ENCODE results near the gene UBE2D3.
"Not testable (repeated sequence)": the region's sequence is repeated elsewhere in the genome, so short reads cannot be mapped to it uniquely, and the experiment has no call there.

Gene UBE2D3

DNA sequence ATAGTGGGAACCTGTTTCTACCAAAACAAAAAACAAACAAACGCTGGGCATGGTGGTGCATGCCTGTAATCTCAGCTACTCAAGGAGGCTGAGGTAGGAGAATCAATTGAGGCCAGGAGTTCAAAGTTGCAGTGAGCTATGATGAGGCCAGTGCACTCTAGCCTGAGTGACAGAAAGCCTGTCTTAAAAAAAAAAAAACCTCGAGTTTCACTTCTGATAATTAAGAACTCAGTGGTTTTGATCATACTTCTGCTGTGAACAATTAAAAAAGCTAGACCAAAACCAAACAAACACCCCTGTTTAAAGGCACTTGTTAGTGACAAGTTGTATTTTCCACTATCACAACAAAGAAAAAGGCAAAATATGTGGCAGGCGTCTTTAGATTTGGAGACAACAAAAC is 15.0 kb upstream of the UBE2D3 start:
- intact Hi-C loops (cut with DNase I), result no loop called here
- no peak for DNase-seq

DNA sequence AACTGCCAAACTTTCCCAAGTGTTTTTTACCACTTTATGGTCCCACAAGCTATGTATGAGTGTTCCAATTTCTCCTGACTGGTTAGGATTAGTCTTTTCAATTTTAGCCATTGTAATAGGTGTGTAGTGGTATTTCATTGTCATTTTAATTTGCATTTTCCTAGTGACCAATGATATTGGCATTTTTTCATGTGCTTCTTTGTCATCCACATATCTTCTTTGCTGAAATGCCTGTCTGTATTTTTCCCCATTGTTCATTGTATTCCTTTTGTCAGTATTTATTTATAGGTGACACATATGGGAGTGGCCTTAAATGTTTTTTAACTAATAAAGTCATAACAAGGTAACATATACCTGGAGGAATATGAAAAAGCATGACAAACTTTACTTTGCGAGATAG is 9.2 kb upstream of the UBE2D3 start:
- no peak for DNase-seq
- intact Hi-C loops (cut with DNase I), result no loop called here

DNA sequence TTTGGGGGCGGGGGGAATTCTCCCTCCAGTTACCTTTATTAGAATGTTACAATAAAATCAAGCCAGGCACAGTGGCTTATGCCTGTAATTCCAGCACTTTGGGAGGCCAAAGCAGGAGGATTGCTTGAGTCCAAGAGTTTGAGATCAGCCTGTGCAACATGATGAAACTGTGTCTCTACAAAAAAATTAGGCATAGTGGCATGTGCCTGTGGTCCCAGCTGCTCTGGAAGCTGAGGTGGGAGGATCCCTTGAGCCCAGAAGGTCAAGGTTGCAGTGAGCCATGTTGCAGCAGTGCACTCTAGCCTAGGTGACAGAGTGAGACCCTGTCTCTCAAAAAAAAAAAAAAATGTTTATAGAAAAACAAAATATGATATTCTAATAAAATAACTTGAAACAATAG is 5.3 kb upstream of the UBE2D3 start:
- no peak for DNase-seq
- intact Hi-C loops (cut with DNase I), result no loop called here

DNA sequence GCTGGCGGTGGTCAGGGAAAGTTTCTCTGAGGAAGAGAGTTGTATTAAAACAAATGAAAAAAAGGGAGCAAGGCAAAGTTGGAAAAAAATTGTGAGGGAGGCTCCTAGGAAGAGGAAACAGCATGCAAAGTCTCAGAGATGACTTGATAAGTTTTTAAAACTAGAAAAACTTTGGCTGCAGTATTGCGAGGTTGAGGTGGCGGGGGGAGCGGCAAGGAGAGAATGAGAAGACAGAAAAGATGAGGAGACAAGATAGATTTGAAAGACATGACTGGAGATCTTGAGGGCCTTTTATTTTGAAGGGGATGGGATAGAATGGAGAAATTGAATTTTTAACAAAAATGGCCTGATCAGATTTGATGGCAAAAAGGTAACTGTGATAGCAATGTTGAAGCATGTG is 4.8 kb upstream of the UBE2D3 start:
- intact Hi-C loops (cut with DNase I), result no loop called here
- no peak for DNase-seq

DNA sequence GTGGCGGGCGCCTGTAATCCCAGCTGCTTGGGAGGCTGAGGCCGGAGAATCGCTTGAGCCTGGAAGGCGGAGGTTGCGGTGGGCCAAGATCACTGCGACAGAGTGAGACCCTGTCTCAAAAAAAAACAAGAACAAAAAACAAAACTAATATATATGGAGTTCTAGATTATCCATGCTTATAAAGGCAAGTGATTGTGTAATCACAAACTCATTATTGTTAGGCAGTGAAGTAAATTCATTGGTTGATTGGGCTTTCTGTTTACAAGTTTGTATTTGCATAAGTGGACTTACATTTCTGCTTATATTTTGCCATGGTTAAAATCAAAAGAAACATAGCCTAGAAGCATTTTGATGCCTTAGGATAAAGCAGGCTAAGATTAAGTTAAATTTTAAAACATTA is 2.5 kb upstream of the UBE2D3 start:
- intact Hi-C loops (cut with DNase I), result loop anchor here (5.0 kb wide), 1 partner anchor 328 kb away; the partner anchor contains the start of gene NFKB1
- no peak for DNase-seq

DNA sequence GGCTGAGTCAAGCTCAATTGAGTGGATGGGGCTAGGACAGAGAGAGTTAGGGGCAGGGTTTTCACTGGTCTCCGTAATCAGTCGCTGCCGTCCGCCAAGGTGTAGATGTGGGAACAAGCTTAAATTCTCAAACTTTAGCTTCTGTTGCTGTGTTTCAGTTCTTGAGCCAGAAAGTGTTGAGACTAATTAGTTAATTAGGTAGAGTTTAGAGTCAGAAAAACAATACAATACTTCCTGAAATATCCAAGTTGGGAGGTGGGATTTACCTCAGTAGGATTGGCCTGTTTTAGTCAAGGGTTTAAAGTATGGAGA is 1.1 kb upstream of the UBE2D3 start:
- no peak for DNase-seq
- intact Hi-C loops (cut with DNase I), result loop anchor here (5.0 kb wide), 1 partner anchor 326 kb away; the partner anchor contains the start of gene NFKB1

DNA sequence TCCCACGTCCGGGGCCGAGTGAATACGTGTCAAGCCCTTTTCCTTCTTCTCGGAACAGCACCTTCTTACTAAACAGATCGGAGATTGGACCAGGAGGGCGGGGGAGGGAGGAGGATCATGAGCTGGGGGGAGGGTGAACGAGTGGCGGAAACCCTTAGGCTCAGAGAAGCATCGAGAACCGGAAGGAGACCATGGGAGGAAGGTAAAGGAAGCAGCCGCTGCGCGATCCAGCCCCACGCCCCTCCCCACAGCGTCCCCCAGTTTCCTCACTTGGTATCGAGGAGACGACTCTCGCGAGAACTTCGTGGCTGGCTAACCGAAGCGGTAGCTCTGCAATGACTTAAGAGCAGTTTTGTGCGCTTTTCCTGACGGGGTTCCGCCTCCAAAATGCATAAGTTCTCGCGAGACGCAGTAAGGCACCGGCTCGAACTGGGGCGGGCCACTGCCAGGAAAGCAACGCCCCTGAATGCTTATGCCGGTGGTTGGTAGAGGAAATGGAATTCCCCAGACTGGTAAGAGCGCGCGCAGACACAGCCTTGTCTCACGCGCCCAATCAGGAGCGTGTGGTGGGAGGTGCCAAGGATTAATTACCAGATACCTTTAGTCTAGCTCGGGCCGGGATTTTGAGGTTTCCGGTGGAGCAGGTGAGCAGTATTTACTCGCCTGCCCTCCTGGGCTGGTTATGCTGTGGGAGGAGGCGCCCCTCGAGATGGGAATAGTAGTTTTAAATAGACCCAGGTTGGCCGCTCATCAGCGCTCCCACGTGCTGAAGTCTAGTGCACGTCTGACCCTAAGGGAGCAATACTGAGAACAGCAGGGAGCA is 534 bp upstream of the UBE2D3 start:
- DNase-seq, result peak; percentile 85 to 100 (median 97)
- intact Hi-C loops (cut with DNase I), result loop anchor here (2.0 to 5.0 kb wide), 3 partner anchors 41 to 326 kb away; partner anchors contain the start of genes CISD2, MANBA and NFKB1

DNA sequence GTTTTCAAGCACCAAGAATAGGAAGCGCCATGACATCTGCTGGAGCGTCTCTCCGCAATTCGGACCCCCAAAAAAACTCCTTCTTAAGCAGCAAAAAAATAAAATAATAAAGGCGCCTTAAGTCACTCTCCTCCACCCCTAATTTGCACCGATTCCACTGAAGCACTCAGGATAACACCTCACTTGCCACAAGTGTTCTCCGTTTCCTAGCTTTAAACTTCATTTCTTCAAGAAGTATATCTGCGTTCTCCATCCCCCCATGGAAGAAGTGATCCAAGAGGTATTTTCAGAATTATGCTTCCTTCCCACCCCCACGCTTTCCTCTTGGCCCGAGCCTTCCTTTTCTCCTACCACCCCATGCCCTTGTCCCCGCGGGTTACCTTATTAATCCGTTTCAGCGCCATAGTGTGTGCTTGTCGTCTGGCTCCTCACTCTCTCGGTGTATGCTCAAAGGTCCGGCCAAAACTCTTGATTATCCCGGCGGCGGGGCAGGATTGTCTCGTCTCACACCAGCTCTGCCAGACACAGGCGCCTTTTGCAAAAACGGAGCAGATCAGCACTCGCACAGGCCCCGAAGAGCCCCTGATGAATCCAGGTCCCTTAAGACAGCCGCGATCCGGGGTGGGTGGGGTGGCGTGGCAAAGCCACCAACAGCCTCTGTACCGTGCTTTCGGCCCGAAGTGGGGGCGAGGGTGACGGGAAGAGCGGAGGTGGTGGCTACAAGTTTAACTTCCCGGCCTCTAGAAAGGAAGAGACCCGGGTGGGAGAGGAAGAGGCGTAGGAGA is 1.1 kb downstream of the UBE2D3 start:
- DNase-seq, result peak in 2 of 42 donors; percentile 2 to 3
- intact Hi-C loops (cut with DNase I), result loop anchor here (2.0 to 5.0 kb wide), 3 partner anchors 43 to 324 kb away; partner anchors contain the start of genes CISD2, MANBA and NFKB1

DNA sequence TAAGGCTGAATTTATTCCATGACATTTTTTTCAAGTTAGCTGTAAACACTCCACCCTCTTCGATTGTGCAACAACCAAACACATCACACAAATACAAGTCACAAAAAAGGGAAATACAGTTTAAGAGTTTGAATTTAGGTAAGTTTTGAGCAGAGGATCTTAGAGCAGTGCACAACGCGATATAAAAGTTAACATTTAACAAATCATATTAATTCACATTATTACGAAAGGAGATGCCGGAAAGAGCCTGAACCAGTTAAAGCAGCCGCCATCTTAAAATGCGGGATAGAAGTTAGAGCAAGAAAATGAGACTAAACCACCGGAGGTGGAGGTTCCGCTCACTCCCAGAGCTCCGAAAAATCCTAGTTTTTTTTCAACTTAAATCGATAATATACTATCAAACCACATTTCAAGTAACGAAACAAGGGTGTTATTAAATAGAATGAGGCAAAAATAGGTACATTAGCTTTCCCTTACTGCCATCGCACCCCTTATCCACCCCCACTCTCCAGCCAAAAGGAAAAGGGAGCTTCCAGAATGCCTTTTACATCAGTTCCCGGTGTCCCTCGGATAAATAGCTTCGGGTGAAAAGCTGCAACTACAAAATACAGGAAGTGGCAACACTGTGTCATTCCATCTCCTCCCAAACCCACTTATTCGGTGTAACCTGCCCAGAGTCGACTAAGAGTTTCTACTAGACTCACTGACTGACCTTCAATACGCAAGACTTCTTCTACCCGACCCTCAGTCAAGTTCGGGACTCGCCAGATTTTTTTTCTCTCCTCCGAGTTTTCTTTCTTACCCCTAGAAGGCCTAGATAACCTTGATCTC is 1.9 kb downstream of the UBE2D3 start:
- intact Hi-C loops (cut with DNase I), result loop anchor here (2.0 to 5.0 kb wide), 3 partner anchors 43 to 323 kb away; partner anchors contain the start of genes CISD2, MANBA and NFKB1
- peak in 31 of 42 donors; percentile 4 to 63 (median 38) for DNase-seq

DNA sequence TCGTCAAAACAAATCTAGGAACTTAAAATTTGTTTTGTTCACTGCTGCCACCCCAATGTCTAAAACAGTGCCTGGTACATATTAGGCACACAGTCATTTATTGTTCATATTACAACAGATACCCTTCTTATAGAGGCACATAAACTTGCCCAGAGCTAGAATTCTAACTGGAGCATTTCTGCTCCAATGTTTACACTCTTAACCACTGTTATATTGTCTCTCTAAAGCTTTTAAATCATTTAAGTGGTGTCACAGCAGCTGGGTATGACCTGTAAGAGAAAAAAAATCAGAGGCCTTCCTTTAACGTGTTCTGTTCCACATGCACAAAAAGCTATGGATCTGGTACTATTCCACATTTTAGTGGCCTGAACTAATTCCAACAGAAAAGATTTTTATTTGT is 3.0 kb downstream of the UBE2D3 start:
- intact Hi-C loops (cut with DNase I), result no loop called here
- no peak for DNase-seq

DNA sequence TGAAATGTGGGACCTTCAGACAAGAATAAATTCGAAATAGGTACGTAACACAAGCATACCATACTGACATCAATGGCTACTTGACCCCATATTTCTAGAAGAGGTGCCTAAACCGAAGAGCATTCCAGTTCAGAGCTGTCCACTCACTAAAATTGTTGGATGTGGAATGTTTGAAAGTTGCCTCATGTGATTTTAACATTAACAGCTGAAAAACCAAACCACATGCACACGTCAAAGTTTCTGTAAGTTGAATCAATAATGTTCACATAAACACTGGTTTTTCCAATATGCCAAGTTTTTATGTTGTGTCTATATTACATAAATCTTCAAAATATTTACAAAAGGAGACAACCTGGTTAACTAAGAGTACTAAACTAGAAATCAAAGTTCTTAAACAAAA is 3.5 kb downstream of the UBE2D3 start:
- intact Hi-C loops (cut with DNase I), result no loop called here
- no peak for DNase-seq

DNA sequence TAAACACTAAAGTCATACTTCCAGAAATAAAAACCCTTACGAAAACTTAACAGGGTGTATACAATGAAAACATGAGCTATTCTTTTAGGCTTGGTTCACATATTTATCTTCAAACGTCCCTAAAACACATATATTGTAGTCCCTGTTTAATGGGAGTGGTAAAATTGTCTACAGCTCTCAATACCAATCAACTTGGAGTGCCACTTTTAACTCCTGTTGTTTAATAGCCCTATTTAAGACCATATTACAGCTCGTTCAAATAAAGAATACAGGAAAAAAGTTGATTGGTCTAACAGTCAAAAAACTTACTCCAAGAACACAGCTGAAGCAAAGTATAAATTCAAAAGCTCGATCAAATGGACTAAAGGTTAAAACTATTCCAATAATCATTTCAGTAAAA is 3.9 kb downstream of the UBE2D3 start:
- intact Hi-C loops (cut with DNase I), result no loop called here
- no peak for DNase-seq

DNA sequence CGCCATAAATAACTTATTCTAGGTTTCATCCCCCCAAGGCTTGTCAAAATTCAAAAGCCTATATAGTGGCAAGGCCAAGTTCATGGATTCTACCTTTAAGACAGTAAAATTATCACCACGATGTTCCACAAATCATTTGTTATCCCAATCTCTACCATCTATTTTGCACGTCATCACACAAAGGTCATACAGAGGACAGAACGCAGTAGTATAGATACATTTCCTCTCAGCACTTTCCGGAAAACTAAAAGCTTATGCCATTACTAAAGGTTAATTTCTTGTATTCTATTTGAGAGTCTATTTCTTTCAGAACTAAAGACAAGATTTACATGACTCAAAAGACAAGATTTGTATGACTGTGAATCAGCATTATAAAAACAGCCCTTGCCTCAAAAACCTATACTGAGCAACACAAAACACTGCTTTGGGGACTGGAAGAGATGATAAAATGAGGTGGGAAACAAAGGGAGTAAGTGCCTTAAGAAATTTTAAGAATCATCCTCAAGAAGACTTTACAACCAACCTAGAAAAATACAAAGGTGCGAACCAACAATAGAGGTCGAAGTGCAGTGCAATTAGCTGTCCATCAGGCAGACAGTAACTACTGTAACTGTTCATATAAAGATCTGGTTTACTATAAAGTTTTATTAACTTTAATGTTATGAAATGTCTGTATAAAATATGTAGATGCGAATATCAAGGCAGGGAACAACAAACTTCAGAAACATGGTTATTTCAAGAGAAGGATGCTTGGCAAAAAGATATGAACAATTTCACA is 7.6 kb downstream of the UBE2D3 start:
- intact Hi-C loops (cut with DNase I), result no loop called here
- DNase-seq, result no peak

DNA sequence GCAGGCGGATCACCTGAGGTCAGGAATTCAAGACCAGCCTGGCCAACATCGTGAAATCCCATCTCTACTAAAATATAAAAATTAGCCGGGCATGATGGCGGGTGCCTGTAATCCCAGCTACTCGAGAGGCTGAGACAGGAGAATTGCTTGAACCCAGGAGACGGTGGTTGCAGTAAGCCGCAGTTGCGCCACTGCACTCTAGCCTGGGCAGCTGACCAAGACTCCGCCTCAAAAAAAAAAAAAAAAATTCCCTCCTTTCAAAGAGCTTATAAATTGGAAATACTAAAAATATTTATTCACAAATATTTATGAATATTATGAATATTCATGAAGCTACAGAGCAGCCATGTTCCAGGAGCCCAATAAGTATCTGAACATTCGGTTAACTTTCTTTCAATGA is 8.3 kb downstream of the UBE2D3 start:
- DNase-seq; intact Hi-C loops (cut with DNase I): not testable (repeated sequence)

DNA sequence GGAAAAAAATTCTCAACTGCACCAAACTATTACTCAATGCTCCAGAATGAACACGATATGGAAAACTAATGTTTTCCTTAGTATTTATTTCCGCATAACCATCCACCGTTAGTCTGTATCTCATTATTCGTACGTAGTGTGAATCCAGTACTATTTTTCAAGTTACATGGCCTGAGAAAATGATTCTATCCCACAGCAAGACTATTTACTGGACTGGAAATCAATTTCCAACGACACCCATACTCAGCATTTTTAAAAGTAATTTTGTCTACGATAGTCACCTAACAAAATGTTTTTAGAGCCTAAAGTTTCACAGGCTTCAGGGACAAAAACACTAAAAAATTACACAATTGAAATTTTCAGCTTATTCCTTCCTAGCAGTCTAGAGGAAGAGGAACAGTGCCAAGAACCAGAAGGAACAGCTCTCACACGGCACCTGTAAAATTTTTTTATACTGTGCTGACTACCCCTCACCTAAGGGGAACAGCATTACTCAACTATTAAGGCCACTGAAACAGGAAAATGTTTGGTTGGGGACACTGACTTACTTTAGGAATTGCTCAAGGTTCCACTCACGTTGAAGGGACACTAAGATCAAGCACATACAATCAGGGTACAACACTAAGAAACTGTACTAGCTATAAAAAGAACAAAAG is 9.6 kb downstream of the UBE2D3 start:
- no peak for DNase-seq
- intact Hi-C loops (cut with DNase I), result no loop called here

DNA sequence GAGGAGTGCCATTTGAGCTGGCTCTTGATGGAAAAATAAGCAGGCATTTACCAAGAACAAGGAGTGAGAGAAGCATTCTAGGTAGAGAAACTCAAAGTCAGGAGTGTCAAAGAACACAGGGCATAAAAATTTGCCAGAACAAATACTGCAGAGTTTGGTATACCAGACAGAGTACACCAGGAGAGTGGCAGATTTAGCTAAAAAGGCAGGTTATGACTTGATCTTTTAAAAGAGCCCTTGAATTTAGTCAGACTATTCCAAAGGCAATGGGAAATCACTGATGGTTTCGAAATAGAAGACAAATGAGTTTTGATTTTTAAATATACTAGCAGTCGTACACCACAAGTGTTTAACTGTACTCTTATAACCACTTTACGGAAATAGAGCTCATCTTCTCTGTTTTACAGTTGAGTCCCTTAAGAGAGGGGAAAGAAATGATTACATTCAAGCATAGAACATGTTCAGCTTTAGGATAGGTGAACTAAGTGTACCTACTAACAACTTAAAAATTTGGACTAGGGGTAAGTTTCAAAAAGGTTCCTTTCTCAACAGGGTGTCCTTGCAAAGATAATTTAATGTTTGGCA is 10.2 kb downstream of the UBE2D3 start:
- intact Hi-C loops (cut with DNase I), result no loop called here

DNA sequence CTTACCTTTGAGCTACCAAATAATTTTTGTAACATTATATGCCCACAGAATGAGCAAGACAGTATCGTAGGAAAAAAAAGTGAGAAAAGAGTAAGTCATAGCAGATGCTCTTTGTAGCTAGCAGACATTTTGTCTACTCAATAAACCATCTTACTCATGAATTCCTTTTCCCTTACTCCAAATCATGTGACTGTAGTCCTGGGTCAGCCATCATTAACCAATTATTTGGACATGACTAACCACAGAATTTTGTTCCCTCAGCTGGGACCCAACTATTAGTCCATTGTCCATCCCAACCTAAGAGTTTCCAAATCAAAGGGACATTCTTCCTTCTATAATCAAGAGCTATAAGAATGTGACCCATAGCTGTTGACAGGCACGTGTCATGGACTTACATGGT is 11.4 kb downstream of the UBE2D3 start:
- intact Hi-C loops (cut with DNase I), result no loop called here
- DNase-seq, result no peak

More for the DNA sequence above, 10.2 kb downstream of the UBE2D3 start:
- DNase-seq, result no peak

DNA sequence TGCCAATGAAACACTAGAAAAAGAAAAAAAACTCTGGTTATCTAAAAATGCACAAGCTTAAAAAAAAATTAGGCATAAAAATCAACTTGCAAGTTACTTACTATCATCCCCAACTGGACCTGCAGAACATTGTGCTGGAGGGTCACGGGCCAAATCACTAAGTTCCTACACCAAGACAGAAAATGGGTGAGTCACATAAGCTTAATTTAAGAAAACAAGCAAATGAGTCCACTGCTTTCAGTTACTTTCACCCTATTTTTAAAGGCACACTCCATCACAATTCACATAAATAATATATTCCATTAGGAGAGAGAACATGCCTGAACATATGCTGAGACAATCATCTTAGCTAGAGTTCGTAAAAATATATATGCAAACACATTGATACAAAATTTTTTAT is 17.7 kb downstream of the UBE2D3 start:
- no peak for DNase-seq
- intact Hi-C loops (cut with DNase I), result no loop called here

Measured in head of caudate nucleus (tissue), 42 donors.